Stimulated activated naive CD8-positive, alpha-beta T cell treated with anti-CD3 and anti-CD28 coated beads, Interleukin-15, amount 100 ng/mL, for 72 hours (primary cell): ENCODE measurements around the gene ZNF277.
"Not testable (repeated sequence)": the region's sequence is repeated elsewhere in the genome, so short reads cannot be mapped to it uniquely, and the experiment has no call there.

Experiments
- ATAC-seq: fragments of 150-1000 bp; cut with Tn5 transposase; 2 replicates; pipeline ENCODE4 v1.10.0; 2021; ENCODE audit warnings: mild to moderate bottlenecking, moderate library complexity
- DNase-seq, 2 donors: peaks; one replicate each; pipeline ENCODE4 v3.0.0; 2021 to 2022
- H3K27ac Mint-ChIP-seq, 2 donors: one replicate each; pipeline ENCODE4 v1.8.0; 2022; ENCODE audit warnings: mild to moderate bottlenecking in 2 of 2, mixed read lengths in 2 of 2, moderate library complexity in 2 of 2
- H3K27me3 Mint-ChIP-seq: one replicate; pipeline ENCODE4 v1.8.0; 2022; ENCODE audit warnings: mixed read lengths
- H3K4me1 Mint-ChIP-seq: one replicate; pipeline ENCODE4 v1.8.0; 2022; ENCODE audit warnings: mild to moderate bottlenecking, mixed read lengths
- H3K4me3 Mint-ChIP-seq, 2 donors: one replicate each; pipeline ENCODE4 v1.8.0; 2022; ENCODE audit warnings: mild to moderate bottlenecking in 2 of 2, mixed read lengths in 2 of 2, moderate library complexity in 1 of 2
- H3K9me3 Mint-ChIP-seq, 2 donors: one replicate each; pipeline ENCODE4 v1.8.0; 2022; ENCODE audit warnings: mixed read lengths in 2 of 2

The ZNF277 gene

GRCh38 chr7:112306903-112307302 lies 100.4 kb downstream of the ZNF277 start:
- peaks cover 10% of the 10 kb centered on the region for H3K4me1 Mint-ChIP-seq
- H3K4me3 Mint-ChIP-seq: no peak overlapping the region
- H3K27ac Mint-ChIP-seq: no peak overlapping the region
- no peak for ATAC-seq
- no peak for DNase-seq
- H3K9me3 Mint-ChIP-seq: peaks cover 0 to 21% of the 10 kb centered on the region in 2 donors
- H3K27me3 Mint-ChIP-seq: no peaks in the 10 kb centered on the region

GRCh38 chr7:112307506-112307905 lies 101.0 kb downstream of the ZNF277 start:
- Mint-ChIP-seq H3K27me3 (no peaks in the 10 kb centered on the region), H3K9me3 (peaks cover 0 to 21% of the 10 kb centered on the region in 2 donors), H3K4me3 (no peak overlapping the region), H3K4me1 (peaks cover 4% of the 10 kb centered on the region), H3K27ac (no peak overlapping the region)
- ATAC-seq: no peak
- DNase-seq: no peak

- peaks cover 0 to 21% of the 10 kb centered on the region in 2 donors for H3K9me3 Mint-ChIP-seq
- DNase-seq: no peak
- no peaks in the 10 kb centered on the region for H3K27me3 Mint-ChIP-seq
- H3K4me3 Mint-ChIP-seq: no peak overlapping the region
- ATAC-seq: no peak
- no peak overlapping the region for H3K27ac Mint-ChIP-seq
- H3K4me1 Mint-ChIP-seq: no peaks in the 10 kb centered on the region
These were observed 102.5 kb downstream of the ZNF277 start for GRCh38 chr7:112308974-112309373.

GRCh38 chr7:112316803-112317202 lies 110.3 kb downstream of the ZNF277 start:
- H3K27ac Mint-ChIP-seq, ATAC-seq: not testable (repeated sequence)

GRCh38 chr7:112322070-112322469 lies 115.6 kb downstream of the ZNF277 start:
- DNase-seq: no peak
- Mint-ChIP-seq H3K4me1 (no peaks in the 10 kb centered on the region), H3K4me3 (no peak overlapping the region), H3K27ac (no peak overlapping the region), H3K9me3 (peaks cover 5 to 8% of the 10 kb centered on the region in 2 donors), H3K27me3 (no peaks in the 10 kb centered on the region)
- no peak for ATAC-seq

More at GRCh38 chr7:112316803-112317202, 110.3 kb downstream of the ZNF277 start:
- H3K9me3 Mint-ChIP-seq, DNase-seq, H3K4me1 Mint-ChIP-seq, H3K27me3 Mint-ChIP-seq, H3K4me3 Mint-ChIP-seq: not testable (repeated sequence)

GRCh38 chr7:112327566-112327965 lies 121.1 kb downstream of the ZNF277 start:
- ATAC-seq: no peak
- no peak overlapping the region for H3K4me3 Mint-ChIP-seq
- no peak overlapping the region for H3K27ac Mint-ChIP-seq
- H3K27me3 Mint-ChIP-seq: no peaks in the 10 kb centered on the region
- DNase-seq: no peak
- H3K4me1 Mint-ChIP-seq: no peaks in the 10 kb centered on the region
- H3K9me3 Mint-ChIP-seq: no peaks in the 10 kb centered on the region

- Mint-ChIP-seq H3K4me1 (no peaks in the 10 kb centered on the region), H3K4me3 (no peak overlapping the region), H3K27me3 (no peaks in the 10 kb centered on the region), H3K27ac (no peak overlapping the region), H3K9me3 (no peaks in the 10 kb centered on the region)
- no peak for ATAC-seq
- DNase-seq: no peak
These were observed 125.0 kb downstream of the ZNF277 start for GRCh38 chr7:112331492-112331891.

GRCh38 chr7:112334366-112334765 lies 127.9 kb downstream of the ZNF277 start:
- no peak for ATAC-seq

GRCh38 chr7:112336261-112336660 lies 129.8 kb downstream of the ZNF277 start:
- Mint-ChIP-seq H3K4me3 (no peak overlapping the region), H3K9me3 (no peaks in the 10 kb centered on the region), H3K27ac (no peak overlapping the region), H3K4me1 (no peaks in the 10 kb centered on the region), H3K27me3 (no peaks in the 10 kb centered on the region)
- DNase-seq (no peak), ATAC-seq (no peak)

More at GRCh38 chr7:112334366-112334765, 127.9 kb downstream of the ZNF277 start:
- H3K4me1 Mint-ChIP-seq: no peaks in the 10 kb centered on the region
- no peaks in the 10 kb centered on the region for H3K27me3 Mint-ChIP-seq
- no peak overlapping the region for H3K4me3 Mint-ChIP-seq
- H3K9me3 Mint-ChIP-seq: no peaks in the 10 kb centered on the region
- no peak for DNase-seq
- no peak overlapping the region for H3K27ac Mint-ChIP-seq

- no peaks in the 10 kb centered on the region for H3K9me3 Mint-ChIP-seq
- no peak overlapping the region for H3K27ac Mint-ChIP-seq
- H3K4me3 Mint-ChIP-seq: no peak overlapping the region
- DNase-seq (no peak), ATAC-seq (no peak)
- H3K27me3 Mint-ChIP-seq: no peaks in the 10 kb centered on the region
- H3K4me1 Mint-ChIP-seq: no peaks in the 10 kb centered on the region
These were observed 130.6 kb downstream of the ZNF277 start for GRCh38 chr7:112336936-112337576.

GRCh38 chr7:112337892-112338291 lies 131.4 kb downstream of the ZNF277 start:
- no peaks in the 10 kb centered on the region for H3K4me1 Mint-ChIP-seq
- H3K27me3 Mint-ChIP-seq: no peaks in the 10 kb centered on the region
- H3K27ac Mint-ChIP-seq: peak overlapping the region in 1 of 2 donors; percentile 42
- no peak overlapping the region for H3K4me3 Mint-ChIP-seq
- DNase-seq (no peak), ATAC-seq (no peak)
- no peaks in the 10 kb centered on the region for H3K9me3 Mint-ChIP-seq

- ATAC-seq (no peak), DNase-seq (no peak)
- no peak overlapping the region for H3K4me3 Mint-ChIP-seq
- no peaks in the 10 kb centered on the region for H3K9me3 Mint-ChIP-seq
- no peaks in the 10 kb centered on the region for H3K27me3 Mint-ChIP-seq
- H3K27ac Mint-ChIP-seq: no peak overlapping the region
- no peaks in the 10 kb centered on the region for H3K4me1 Mint-ChIP-seq
These were observed 132.3 kb downstream of the ZNF277 start for GRCh38 chr7:112338786-112339185.

- ATAC-seq (no peak), DNase-seq (no peak)
- peaks cover 5 to 10% of the 10 kb centered on the region in 2 donors for H3K9me3 Mint-ChIP-seq
- H3K4me1 Mint-ChIP-seq: no peaks in the 10 kb centered on the region
- H3K27ac Mint-ChIP-seq: no peak overlapping the region
- H3K4me3 Mint-ChIP-seq: no peak overlapping the region
- H3K27me3 Mint-ChIP-seq: no peaks in the 10 kb centered on the region
These were observed 135.0 kb downstream of the ZNF277 start for GRCh38 chr7:112341464-112341863.

GRCh38 chr7:112346381-112347060 lies 140.0 kb downstream of the ZNF277 start:
- ATAC-seq: no peak
- H3K4me1 Mint-ChIP-seq: no peaks in the 10 kb centered on the region
- H3K27me3 Mint-ChIP-seq: no peaks in the 10 kb centered on the region
- no peak for DNase-seq
- H3K27ac Mint-ChIP-seq: no peak overlapping the region
- no peak overlapping the region for H3K4me3 Mint-ChIP-seq
- H3K9me3 Mint-ChIP-seq: peaks cover 19 to 29% of the 10 kb centered on the region in 2 donors

- peaks cover 19 to 29% of the 10 kb centered on the region in 2 donors for H3K9me3 Mint-ChIP-seq
- no peak overlapping the region for H3K4me3 Mint-ChIP-seq
- no peaks in the 10 kb centered on the region for H3K27me3 Mint-ChIP-seq
- DNase-seq (no peak), ATAC-seq (no peak)
- H3K27ac Mint-ChIP-seq: no peak overlapping the region
- no peaks in the 10 kb centered on the region for H3K4me1 Mint-ChIP-seq
These were observed 140.6 kb downstream of the ZNF277 start for GRCh38 chr7:112347088-112347487.

GRCh38 chr7:112350585-112350984 lies 144.1 kb downstream of the ZNF277 start:
- peaks cover 26 to 49% of the 10 kb centered on the region in 2 donors for H3K9me3 Mint-ChIP-seq

More at GRCh38 chr7:112350585-112350984, 144.1 kb downstream of the ZNF277 start:
- Mint-ChIP-seq H3K27me3 (peaks cover 12% of the 10 kb centered on the region), H3K4me3 (no peak overlapping the region), H3K4me1 (no peaks in the 10 kb centered on the region), H3K27ac (no peak overlapping the region)
- ATAC-seq: no peak
- no peak for DNase-seq
